NT2/D1 (cell line): ENCODE measurements around the gene MED23.

Source experiments
- SUZ12 ChIP-seq: IDR thresholded peaks from 2 replicates; pipeline ENCODE4 v1.6.1; 2011; ENCODE audit not compliant: insufficient read length, insufficient read depth; ENCODE audit errors: extremely low read depth
- ZNF274 ChIP-seq: IDR thresholded peaks from 2 replicates; pipeline ENCODE4 v1.6.1; 2011; ENCODE audit warnings: mild to moderate bottlenecking, low read depth, low read length

- TF ChIP-seq ZNF274 (no peak), SUZ12 (no peak)
Measured at GRCh38 chr6:131640576-131640975, 12.5 kb upstream of the MED23 start.
